Progenitor cell of endocrine pancreas (in vitro differentiated cells): ENCODE data around the gene NOCT. TPM values are rescaled to one million over a fixed set of nuclear protein-coding genes. Genes with fewer than 3 reads are reported as not detected.
"Not testable (repeated sequence)": the region's sequence is repeated elsewhere in the genome, so short reads cannot be mapped to it uniquely, and the experiment has no call there.

ENCODE experiments used
- DNase-seq: peaks from one replicate; pipeline ENCODE4 v3.0.0; 2021; ENCODE audit warnings: low spot score; ENCODE audit not compliant: unreplicated experiment
- H3K27ac Mint-ChIP-seq: 2 replicates; pipeline ENCODE4 v1.8.0; 2021; ENCODE audit warnings: mild to moderate bottlenecking, moderate library complexity, mixed read lengths
- H3K27me3 Mint-ChIP-seq: 2 replicates; pipeline ENCODE4 v1.8.0; 2021; ENCODE audit warnings: mixed read lengths
- H3K36me3 Mint-ChIP-seq: 2 replicates; pipeline ENCODE4 v1.8.0; 2022; ENCODE audit warnings: mixed read lengths; ENCODE audit not compliant: insufficient read depth
- H3K4me1 Mint-ChIP-seq: 2 replicates; pipeline ENCODE4 v1.8.0; 2021; ENCODE audit warnings: low read depth, mixed read lengths
- H3K4me3 Mint-ChIP-seq: 2 replicates; pipeline ENCODE4 v1.8.0; 2021; ENCODE audit warnings: low read depth, mild to moderate bottlenecking, moderate library complexity, mixed read lengths
- H3K9me3 Mint-ChIP-seq: 2 replicates; pipeline ENCODE4 v1.8.0; 2021; ENCODE audit warnings: low read depth, mixed read lengths
- CTCF ChIP-seq: fragments of 200-600 bp; sonication (generic); IDR thresholded peaks from one replicate; pipeline ENCODE4 v1.5.0; 2021; ENCODE audit warnings: antibody characterized with exemption, mild to moderate bottlenecking; ENCODE audit not compliant: unreplicated experiment
- total RNA-seq: library from RNA; stranded (reverse); gene quantifications from 2 replicates; pipeline ENCODE4 v1.2.1, GENCODE V29; 2021

NOCT gene
- total RNA-seq, 1 donor from 2014 or later: 32.2 TPM

GRCh38 chr4:138999666-139000065 lies 15.9 kb upstream of the NOCT start:
- Mint-ChIP-seq H3K9me3 (no peaks in the 10 kb centered on the region), H3K36me3 (no peaks in the 10 kb centered on the region), H3K27me3 (no peaks in the 10 kb centered on the region), H3K4me3 (no peak overlapping the region), H3K27ac (no peak overlapping the region), H3K4me1 (no peaks in the 10 kb centered on the region)
- DNase-seq: no peak
- TF ChIP-seq CTCF: no peak

- H3K9me3 Mint-ChIP-seq, H3K36me3 Mint-ChIP-seq, DNase-seq, H3K4me3 Mint-ChIP-seq, H3K4me1 Mint-ChIP-seq, H3K27ac Mint-ChIP-seq, H3K27me3 Mint-ChIP-seq: not testable (repeated sequence)
Observed at GRCh38 chr4:139000134-139000533, 15.4 kb upstream of the NOCT start.

- not testable (repeated sequence) for H3K4me3 Mint-ChIP-seq, H3K36me3 Mint-ChIP-seq, H3K4me1 Mint-ChIP-seq, DNase-seq, H3K27me3 Mint-ChIP-seq, H3K27ac Mint-ChIP-seq, H3K9me3 Mint-ChIP-seq
Observed at GRCh38 chr4:139001430-139001829, 14.2 kb upstream of the NOCT start.

- H3K27me3 Mint-ChIP-seq, H3K27ac Mint-ChIP-seq, H3K4me3 Mint-ChIP-seq, DNase-seq, H3K4me1 Mint-ChIP-seq, H3K36me3 Mint-ChIP-seq, H3K9me3 Mint-ChIP-seq: not testable (repeated sequence)
Observed at GRCh38 chr4:139003668-139004067, 11.9 kb upstream of the NOCT start.

- no peak overlapping the region for H3K4me3 Mint-ChIP-seq
- H3K27me3 Mint-ChIP-seq: no peaks in the 10 kb centered on the region
- peaks cover 7% of the 10 kb centered on the region for H3K4me1 Mint-ChIP-seq
- peaks cover 2% of the 10 kb centered on the region for H3K36me3 Mint-ChIP-seq
- DNase-seq: no peak
- no peak for TF ChIP-seq CTCF
- H3K27ac Mint-ChIP-seq: no peak overlapping the region
- H3K9me3 Mint-ChIP-seq: peaks cover 6% of the 10 kb centered on the region
Observed at GRCh38 chr4:139005774-139006173, 9.8 kb upstream of the NOCT start.

GRCh38 chr4:139007640-139008039 lies 7.9 kb upstream of the NOCT start:
- peaks cover 12% of the 10 kb centered on the region for H3K4me1 Mint-ChIP-seq
- no peak for DNase-seq
- TF ChIP-seq CTCF: no peak
- peaks cover 3% of the 10 kb centered on the region for H3K36me3 Mint-ChIP-seq
- H3K27ac Mint-ChIP-seq: no peak overlapping the region
- peaks cover 6% of the 10 kb centered on the region for H3K9me3 Mint-ChIP-seq
- H3K4me3 Mint-ChIP-seq: no peak overlapping the region
- H3K27me3 Mint-ChIP-seq: no peaks in the 10 kb centered on the region

- peaks cover 12% of the 10 kb centered on the region for H3K4me1 Mint-ChIP-seq
- H3K27me3 Mint-ChIP-seq, DNase-seq, H3K9me3 Mint-ChIP-seq, H3K4me3 Mint-ChIP-seq, H3K36me3 Mint-ChIP-seq, H3K27ac Mint-ChIP-seq: not testable (repeated sequence)
Observed at GRCh38 chr4:139008278-139008677, 7.3 kb upstream of the NOCT start.
